Ishikawa (cell line): Measurements from ENCODE around the gene NLK.

Experiments
- CEBPB ChIP-seq: IDR thresholded peaks from 2 replicates; pipeline ENCODE4 v1.6.1; 2012
- CREB1 ChIP-seq: IDR thresholded peaks from 2 replicates; pipeline ENCODE4 v1.6.1; 2012; ENCODE audit warnings: low read depth
- EGR1 ChIP-seq: IDR thresholded peaks from 2 replicates; pipeline ENCODE4 v1.6.1; 2012
- EP300 ChIP-seq: IDR thresholded peaks from 2 replicates; pipeline ENCODE4 v1.6.1; 2012; ENCODE audit warnings: borderline replicate concordance
- FOXM1 ChIP-seq: IDR thresholded peaks from 2 replicates; pipeline ENCODE4 v1.6.1; 2012; ENCODE audit warnings: low read depth, borderline replicate concordance
- MAX ChIP-seq: IDR thresholded peaks from 2 replicates; pipeline ENCODE4 v1.6.1; 2012
- NFIC ChIP-seq: IDR thresholded peaks from 2 replicates; pipeline ENCODE4 v1.6.1; 2012
- RAD21 ChIP-seq: IDR thresholded peaks from 2 replicates; pipeline ENCODE4 v1.6.1; 2012; ENCODE audit warnings: low read depth
- REST ChIP-seq: IDR thresholded peaks from 2 replicates; pipeline ENCODE4 v1.6.1; 2012; ENCODE audit warnings: low read depth, mild to moderate bottlenecking
- TAF1 ChIP-seq: IDR thresholded peaks from 2 replicates; pipeline ENCODE4 v1.6.1; 2012; ENCODE audit warnings: low read depth, mild to moderate bottlenecking
- TCF12 ChIP-seq: IDR thresholded peaks from 2 replicates; pipeline ENCODE4 v1.6.1; 2012; ENCODE audit warnings: low read depth
- TEAD4 ChIP-seq: IDR thresholded peaks from 2 replicates; pipeline ENCODE4 v1.6.1; 2012
- YY1 ChIP-seq: IDR thresholded peaks from 2 replicates; pipeline ENCODE4 v1.6.1; 2012; ENCODE audit warnings: low read depth
- ZBTB7A ChIP-seq: IDR thresholded peaks from 2 replicates; pipeline ENCODE4 v1.6.1; 2012; ENCODE audit warnings: low read depth
- TF ChIP-seq, protein P1 (sequence below): IDR thresholded peaks from 2 replicates; pipeline ENCODE4 v1.6.1; 2012

NLK gene

DNA sequence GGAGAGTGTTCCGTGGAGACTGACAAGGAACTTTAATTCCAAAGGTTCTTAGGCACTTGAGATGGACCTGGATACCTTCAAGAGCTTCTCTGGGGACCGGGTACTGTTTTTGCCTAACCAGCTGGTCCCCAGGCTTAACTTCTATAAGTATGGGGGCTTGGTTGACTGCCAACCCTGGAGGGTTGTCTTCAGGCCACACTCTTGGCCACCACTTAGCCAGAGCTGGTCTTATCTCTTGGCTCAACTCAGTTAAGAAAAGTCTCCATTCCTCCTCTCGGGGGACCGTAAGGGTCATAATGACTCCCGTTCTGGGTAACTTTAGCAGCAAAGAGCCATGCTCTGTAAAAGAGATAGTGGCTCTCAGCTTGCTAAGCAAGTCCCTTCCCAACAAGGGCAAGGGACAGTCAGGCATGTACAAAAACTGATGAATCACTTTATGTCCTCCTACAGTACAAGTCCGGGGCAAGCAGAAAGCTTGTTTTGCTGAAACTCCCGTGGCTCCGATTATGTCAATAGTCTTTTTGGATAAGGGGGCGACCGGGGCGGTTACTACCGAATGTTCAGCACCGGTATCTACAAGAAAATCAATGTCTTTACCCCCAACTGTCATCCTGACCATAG is 193.7 kb downstream of the NLK start:
- 0 out of 2 replicates have a peak, but pooled peaks have one; percentile 11 for TF ChIP-seq TCF12

DNA sequence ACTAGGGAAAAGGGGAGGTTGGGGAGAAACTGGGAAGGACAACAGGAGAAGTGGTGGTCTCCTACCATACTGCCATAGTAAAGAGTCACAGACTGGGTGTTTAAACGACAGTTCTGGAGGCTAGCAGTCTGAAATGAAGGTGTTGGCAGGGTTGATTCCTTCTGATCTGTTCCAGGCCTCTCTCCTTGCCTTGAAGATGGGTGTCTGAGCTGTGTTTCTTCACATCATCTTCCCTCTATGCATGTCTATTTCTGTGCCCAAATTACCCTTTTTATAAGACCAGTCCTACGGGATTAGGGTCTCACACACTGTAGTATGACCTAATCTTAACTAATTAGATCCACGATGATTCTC is 196.8 kb downstream of the NLK start:
- no peak for TF ChIP-seq CREB1
- TF ChIP-seq REST: no peak
- TF ChIP-seq TAF1: no peak
- no peak for TF ChIP-seq YY1
- no peak for TF ChIP-seq EP300
- no peak for TF ChIP-seq CEBPB
- no peak for TF ChIP-seq RAD21
- no peak for TF ChIP-seq TCF12
- TF ChIP-seq, protein P1, sequence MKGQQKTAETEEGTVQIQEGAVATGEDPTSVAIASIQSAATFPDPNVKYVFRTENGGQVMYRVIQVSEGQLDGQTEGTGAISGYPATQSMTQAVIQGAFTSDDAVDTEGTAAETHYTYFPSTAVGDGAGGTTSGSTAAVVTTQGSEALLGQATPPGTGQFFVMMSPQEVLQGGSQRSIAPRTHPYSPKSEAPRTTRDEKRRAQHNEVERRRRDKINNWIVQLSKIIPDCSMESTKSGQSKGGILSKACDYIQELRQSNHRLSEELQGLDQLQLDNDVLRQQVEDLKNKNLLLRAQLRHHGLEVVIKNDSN: no peak
- no peak for TF ChIP-seq EGR1
- TF ChIP-seq NFIC: no peak
- no peak for TF ChIP-seq TEAD4
- TF ChIP-seq ZBTB7A: no peak
- TF ChIP-seq FOXM1: no peak
- no peak for TF ChIP-seq MAX

GRCh38 chr17:28240688-28241340 is 198.3 kb downstream of the NLK start:
- TF ChIP-seq RAD21: no peak
- TF ChIP-seq TEAD4: no peak
- TF ChIP-seq TCF12: no peak
- TF ChIP-seq REST: no peak
- no peak for TF ChIP-seq ZBTB7A
- TF ChIP-seq MAX: no peak
- TF ChIP-seq, protein P1: no peak
- no peak for TF ChIP-seq CREB1
- TF ChIP-seq YY1: no peak

- TF ChIP-seq CEBPB (no peak), TAF1 (no peak), ZBTB7A (no peak), NFIC (no peak), YY1 (no peak), FOXM1 (no peak), TCF12 (no peak)
- TF ChIP-seq, protein P1: no peak
Measured at GRCh38 chr17:28242791-28243190, 200.3 kb downstream of the NLK start.

DNA sequence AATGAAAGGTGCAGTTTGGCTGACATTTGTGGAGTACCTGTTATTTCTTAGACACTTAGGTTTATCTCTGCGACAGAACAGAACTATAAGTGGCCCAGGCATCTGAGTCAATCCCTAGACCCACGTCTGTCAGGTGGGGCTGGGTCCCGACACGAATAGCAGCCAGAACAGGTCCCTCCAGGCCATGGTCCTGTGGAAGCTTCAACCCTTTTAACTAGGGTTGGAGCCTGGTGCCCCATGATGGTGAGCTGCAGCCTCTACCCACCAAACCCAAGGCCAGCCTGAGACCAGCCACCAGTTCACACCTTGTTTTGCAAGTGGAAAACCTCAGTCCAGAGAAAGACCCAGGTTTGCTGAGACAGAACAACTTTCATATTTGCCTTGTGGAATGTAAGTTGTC is 202.0 kb downstream of the NLK start:
- TF ChIP-seq NFIC: no peak
- no peak for TF ChIP-seq EGR1
- TF ChIP-seq EP300: no peak
- no peak for TF ChIP-seq TEAD4
- TF ChIP-seq TAF1: no peak
- TF ChIP-seq, protein P1: no peak
- TF ChIP-seq MAX: no peak
- no peak for TF ChIP-seq FOXM1
- no peak for TF ChIP-seq CEBPB
- no peak for TF ChIP-seq CREB1
- TF ChIP-seq TCF12: no peak
- TF ChIP-seq YY1: no peak
- no peak for TF ChIP-seq REST
- TF ChIP-seq ZBTB7A: no peak
- no peak for TF ChIP-seq RAD21
